ENCODE measurements around the gene UST. TPM values are rescaled to one million over a fixed set of nuclear protein-coding genes. Genes with fewer than 3 reads are reported as not detected.
"Not testable (repeated sequence)": the region's sequence is repeated elsewhere in the genome, so short reads cannot be mapped to it uniquely, and the experiment has no call there.

UST gene
- total RNA-seq, 1 donor from 2014 or later = 0.32 TPM

DNA sequence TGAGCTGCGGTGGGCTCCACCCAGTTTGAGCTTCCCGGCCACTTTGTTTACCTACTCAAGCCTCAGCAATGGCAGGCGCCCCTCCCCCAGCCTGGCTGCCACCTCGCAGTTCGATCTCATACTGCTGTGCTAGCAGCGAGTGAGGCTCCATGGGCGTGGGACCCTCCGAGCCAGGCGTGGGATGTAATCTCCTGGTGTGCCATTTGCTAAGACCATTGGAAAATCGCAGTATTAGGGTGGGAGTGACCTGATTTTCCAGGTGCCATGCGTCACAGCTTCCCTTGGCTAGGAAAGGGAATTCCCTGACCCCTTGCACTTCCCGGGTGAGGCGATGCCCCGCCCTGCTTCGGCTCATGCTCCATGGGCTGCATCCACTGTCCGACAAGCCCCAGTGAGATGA lies 117.3 kb downstream of the UST start:
- intact Hi-C loops (cut with micrococcal nuclease) = not testable (repeated sequence)

DNA sequence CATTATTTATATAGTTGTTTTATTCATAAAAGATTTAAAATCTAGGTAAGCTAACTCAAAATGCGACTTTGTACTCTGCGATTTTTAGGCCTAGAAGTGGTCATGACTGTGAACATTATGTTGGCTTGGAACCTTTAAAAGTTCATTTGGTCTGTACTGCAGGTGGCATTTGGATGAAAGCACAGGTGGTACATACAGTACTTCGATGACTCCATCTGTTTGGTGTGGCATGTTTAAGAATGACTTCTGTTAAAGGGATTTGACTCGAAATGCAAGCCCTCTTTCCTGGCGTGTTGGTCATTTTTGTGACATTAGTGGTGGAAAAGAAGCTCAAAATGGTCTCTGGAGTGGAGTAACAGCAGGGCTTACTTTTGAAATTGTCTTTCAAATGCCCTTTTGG lies 118.1 kb downstream of the UST start:
- intact Hi-C loops (cut with micrococcal nuclease) = no loop called here

DNA sequence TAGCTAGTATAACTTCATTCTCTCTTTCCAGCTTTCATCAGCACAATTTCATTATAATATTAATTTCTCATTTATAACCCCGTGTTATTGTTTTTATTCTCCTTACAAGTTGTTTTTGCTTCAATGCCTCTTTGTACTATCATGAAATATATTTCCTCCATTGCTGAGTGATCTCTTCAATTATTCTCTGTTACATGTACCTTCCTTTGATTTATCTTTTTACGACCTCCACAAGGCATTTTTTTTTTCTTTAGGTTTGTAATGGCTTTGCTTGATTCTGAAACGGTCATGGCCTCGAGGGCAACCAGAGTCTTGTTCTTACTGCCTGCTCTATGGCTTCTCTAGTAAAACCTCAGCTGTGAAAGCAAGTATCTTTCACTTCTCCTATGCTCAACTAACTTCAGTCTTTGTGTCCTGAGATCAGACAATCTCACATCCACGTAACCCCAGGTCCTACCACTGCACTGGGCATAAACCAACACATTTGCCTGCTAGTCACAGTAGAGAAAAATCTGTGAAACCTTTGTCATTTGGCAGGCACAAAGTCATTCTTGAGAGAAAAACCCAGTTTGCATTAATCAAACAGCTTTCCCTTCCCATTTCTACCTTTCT lies 119.9 kb downstream of the UST start:
- intact Hi-C loops (cut with micrococcal nuclease) = no loop called here

DNA sequence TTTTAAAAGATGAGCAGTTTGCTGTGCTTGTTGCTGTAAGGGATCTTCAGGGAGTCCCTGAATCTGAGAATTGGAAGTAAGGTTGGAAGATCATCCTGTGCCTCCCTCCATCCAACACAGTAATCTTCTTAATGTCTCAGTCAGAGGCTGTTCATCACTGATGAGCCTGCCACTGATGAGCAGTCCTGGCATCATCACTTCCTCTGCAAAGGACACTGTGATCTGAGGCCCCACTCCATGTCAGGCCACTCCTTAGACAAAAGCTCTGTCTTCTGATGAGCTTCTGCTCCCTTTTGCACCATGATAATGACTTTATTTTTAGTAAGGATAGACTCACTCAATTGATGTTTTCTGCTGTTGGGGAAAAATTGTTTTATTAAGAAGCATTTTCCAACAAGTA lies 121.0 kb downstream of the UST start:
- intact Hi-C loops (cut with micrococcal nuclease) = no loop called here

DNA sequence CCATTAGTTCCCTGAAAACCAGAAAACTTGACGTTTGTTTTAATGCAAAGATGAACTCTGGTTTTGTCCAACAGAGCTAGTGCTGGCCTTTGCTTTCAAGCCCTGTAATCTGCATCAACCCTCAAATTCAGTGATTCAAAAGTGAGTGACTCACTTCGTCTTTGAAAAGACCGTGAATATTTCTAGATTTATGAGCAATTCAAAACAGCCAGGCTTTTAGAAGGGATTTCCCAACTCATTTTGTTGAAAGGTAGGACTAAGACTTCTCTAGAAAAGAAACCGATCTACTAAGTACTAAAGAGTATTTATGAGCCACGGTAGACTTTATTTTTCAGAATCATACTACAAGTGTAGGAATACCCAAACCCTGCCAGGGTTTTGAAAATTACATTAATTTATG lies 121.5 kb downstream of the UST start:
- intact Hi-C loops (cut with micrococcal nuclease) = no loop called here

DNA sequence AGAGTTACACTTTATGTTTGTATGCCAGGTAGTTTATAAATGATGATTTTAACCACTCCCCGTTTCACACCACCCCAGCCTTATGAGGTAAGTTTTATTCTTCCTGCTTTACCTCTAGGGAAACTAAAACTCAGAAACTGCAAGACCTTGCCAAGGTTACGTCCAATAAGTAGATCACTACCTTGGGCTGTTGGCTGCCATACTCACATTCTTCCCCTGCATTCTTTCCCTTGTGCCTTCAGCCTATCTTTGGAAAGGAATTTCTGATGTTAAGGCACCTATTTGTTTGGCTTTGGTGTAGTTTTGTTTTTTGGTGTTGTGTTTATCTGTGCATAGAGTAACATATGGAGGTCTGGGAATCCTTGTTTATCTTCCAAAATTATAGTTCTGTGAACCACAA lies 122.1 kb downstream of the UST start:
- intact Hi-C loops (cut with micrococcal nuclease) = no loop called here

DNA sequence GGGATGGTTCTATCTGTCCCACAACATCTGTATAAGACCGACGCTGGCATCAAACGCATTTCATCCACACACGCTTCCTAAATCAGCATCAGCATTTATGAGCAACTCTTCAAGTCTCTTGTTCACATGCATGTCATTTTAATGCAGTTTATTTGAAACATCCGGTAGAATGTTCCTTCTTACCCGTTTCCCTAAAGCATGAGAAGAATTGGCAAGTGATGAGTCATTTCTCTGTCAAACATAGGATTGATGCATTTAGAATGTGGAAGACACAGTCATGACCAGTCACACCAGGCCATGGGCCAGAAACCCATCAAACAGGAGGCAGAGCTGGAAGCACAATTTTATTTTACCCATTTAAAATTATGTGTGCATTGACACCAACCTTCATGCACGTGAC lies 122.8 kb downstream of the UST start:
- intact Hi-C loops (cut with micrococcal nuclease) = no loop called here

DNA sequence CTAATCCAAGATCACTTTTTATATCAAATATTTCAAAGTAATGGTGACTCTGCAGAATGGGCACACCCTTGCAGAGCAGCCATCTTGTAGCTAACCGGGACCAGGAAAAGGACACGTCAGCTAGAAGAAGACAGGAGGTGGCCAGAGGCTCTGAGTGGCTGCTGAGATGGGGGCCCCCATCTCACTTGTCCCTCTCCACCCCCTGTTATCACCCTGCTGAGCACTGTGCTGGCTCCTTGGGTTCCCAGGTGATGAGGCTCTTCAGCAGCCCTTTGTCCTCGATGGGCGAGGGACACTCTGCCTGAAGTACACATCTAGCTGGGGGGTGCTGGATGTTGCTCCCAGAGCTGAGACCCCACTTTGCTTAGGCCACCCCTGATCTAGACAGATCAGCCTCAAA lies 126.3 kb downstream of the UST start:
- intact Hi-C loops (cut with micrococcal nuclease) = no loop called here

DNA sequence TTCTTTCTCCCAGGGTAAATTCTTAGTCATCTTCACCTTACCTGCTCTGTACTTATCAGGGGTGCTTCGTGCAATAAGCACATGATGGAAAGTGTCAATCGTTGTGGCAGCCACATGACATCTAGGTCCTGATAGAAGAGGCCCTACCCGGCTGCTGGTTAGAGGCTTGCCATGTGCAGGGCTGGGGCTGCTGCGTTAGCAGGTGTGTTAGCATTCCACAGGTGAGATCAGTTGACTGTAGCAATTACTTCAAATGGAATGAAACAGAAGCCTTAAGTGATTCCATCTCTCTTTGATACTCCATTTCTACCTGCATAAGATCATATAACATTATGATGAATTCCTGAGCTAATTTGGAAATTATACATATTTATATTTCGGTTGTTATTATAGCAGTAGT lies 127.0 kb downstream of the UST start:
- intact Hi-C loops (cut with micrococcal nuclease) = no loop called here

DNA sequence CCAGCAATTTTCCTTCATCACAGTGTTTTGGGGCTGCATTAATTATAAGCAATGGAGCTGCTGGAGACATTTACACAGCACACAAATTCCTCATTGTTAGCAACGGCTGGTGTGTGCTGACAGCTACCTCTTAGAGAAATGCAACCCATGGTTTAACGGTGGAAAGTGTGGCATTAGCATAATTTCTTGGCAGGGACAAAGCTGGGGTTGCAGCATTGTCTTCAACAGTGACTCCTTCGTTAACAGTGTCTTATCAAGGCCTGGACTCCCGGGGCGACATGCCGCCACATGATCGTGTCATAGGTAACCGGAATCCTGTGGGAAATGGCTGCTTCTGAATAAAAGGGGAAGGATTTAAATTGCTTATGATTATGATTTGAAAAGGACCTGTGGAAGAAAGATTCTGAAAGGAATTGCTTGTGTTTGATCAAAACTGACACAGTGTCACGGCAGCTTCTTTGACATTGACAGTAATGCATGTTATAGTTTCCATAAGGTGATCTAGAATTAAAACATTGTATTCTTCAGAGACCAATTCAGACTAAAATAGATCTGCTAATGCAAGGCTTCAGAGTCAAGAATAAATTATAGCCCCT lies 128.0 kb downstream of the UST start:
- intact Hi-C loops (cut with micrococcal nuclease) = no loop called here

DNA sequence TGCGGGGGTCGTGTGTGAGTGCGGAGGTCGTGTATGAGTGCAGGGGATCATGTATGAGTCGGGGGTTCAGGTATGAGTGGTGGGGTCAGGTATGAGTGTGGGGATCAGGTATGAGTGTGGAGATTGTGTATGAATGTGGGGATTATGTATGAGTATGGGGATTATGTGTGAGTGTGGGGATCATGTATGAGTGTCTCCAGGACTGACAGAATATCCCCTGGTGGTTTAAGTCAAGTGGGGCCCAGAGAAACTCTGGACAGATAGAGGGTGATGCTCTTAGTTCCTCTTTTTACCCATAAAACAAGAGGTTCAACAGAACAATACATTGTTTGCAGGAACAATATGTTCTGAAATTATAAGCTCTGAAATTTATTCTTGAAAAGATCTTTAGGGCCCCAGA lies 131.9 kb downstream of the UST start:
- intact Hi-C loops (cut with micrococcal nuclease) = no loop called here

DNA sequence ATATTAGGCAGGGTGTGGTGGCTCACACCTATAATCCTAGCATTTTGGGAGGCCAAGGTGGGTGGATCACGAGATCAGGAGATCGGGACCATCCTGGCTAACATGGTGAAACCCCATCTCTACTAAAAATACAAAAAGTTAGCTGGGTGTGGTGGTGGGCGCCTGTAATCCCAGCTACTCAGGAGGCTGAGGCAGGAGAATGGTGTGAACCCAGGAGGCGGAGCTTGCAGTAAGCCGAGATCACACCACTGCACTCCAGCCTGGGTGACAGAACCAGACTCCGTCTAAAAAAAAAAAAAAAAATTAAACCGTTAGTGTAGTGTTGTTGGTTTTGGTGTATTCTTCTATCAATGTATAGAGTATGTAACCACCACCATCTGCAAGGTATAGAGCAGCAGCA lies 133.9 kb downstream of the UST start:
- intact Hi-C loops (cut with micrococcal nuclease) = not testable (repeated sequence)

DNA sequence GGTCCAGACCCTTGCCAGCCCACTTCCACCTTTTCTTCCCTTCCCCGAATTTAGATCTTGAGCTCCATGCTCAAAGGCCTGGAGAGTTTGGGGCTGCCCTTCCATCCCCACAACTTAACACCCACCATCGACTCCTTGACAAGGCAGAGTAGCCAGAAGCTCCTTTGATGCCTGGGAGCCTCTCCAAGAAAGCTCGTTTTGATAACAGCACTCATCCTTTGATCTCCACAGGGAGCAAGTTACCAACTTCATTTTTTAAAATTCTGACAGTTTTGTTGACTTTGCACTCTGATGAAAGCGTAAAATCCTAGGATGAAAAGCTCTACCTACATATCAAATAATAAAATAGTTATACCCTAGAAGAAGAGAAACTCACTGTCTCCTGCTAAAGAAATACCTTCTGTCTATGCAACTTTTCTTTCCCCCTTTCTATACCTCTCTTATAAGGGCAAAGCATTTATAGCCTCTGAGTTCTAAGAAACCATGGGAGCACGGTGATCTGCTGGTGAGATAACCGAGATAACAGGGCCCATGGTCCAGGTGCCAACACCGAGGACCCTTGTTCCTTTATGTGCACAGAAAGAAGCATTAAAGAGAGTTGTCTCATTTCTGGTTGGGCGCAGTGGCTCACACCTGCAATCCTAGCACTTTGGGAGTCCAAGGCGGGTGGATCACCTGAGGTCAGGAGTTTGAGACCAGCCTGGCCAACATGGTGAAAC lies 134.9 kb downstream of the UST start:
- intact Hi-C loops (cut with micrococcal nuclease) = no loop called here

DNA sequence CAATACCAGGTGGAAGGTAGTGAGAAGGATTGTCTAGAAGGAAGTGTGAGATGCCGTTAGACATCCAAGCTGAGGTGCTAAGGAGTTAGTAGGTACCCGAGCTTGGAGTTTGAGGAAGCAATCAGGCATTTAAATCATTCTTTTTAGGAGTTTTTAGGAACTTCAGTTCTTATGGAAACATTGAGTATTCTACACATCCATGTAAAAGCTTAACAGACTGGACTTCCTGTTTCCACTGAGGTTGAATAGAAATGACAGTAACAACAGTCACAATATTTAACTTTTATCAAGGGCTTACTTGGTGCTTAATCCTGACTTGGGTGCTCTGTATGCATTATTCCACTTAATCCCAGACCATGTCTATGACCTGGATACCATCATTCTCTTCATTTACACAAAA lies 136.4 kb downstream of the UST start:
- intact Hi-C loops (cut with micrococcal nuclease) = no loop called here

DNA sequence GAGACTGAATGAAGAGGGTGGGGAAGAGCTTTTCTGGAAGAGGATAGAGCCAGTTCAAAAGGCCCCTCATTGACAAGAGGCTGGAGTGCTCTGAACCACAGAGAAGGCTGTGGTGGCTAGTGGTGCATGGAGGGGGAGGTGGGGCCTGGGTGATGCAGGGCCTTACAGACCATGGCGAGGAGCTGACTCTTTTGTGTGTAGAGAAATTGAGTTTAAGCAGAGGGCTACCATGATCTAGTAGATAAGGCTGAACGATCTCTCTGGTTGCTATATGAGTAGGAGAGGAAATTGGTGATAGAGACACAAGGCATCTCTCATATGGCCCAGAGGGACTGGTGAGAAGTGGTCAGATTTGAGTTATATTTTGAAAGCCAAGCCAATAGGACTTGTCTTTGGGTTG lies 137.6 kb downstream of the UST start:
- intact Hi-C loops (cut with micrococcal nuclease) = no loop called here

DNA sequence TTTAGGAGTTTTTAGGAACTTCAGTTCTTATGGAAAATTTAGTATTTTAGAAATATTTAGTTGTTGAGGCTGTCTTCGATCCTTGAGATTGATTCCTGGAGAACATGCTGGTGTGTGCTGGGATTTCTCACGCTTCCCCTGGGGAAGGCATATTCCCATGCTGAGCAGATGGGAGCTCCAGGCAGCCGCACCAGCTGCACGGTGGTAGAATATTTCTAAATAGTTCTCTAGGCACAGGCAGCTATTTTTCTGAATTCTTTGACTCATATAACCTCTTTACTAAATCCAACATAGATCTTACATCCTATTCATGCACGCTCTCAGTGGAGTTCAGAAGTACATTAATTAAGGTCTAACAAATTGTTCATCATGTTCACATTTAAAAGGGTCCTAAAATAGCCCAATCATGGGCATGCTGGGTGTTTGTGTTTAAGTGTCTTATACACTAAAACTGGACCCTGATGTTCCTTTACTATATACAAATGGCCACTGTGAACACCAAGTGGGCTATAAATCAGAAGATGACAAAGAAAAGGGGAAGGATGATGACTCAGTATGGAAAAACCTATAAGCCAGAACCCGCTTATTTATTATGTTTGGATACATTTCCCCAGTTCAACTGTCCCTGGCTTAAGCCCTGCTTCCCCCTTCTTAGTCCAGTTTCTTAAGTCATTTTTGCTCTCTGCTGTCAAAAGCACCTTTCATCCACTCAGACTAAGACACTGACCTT lies 138.5 kb downstream of the UST start:
- intact Hi-C loops (cut with micrococcal nuclease) = no loop called here

DNA sequence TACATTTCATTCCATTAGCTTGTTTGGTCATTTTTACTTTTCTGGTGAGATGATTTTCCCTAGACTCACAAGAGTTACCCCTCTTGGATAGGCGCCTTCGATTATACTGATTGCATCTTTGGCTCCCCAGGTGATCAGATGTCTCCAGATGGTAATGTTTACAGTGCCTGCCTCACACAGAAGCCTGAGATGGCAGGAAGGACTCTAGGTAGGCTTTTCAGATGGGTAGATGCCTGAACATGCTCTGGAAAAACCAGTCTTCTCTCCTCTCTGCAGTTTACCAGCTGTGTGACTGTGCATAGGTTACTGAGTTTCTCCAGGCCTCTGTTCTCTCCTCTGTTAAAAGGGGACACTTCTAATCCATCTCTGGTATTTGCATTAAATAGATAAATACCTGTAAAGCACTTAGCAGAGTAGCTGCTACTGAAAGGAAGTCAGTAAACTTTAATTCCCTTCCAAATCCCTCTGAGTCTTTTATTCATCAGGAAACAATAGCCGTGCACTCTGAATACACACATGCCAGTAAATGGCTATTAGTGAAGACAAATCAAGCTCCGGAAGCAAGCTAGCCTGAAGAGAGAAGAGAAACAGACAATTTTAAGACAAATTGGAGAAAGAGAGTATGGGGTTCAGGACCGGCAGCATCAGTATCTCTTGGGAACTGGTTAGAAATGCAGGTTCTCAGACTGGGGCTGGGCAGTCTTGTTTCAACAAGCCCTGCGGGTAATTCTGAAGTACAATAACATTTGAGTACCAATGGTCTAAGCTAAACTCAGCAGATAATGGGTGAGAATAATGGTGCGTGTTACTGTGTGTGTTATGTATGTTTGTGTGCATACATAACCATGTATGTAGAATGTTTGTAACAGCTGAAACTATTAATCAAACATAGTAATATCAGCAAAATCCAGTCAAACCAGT lies 139.4 kb downstream of the UST start:
- intact Hi-C loops (cut with micrococcal nuclease) = no loop called here

DNA sequence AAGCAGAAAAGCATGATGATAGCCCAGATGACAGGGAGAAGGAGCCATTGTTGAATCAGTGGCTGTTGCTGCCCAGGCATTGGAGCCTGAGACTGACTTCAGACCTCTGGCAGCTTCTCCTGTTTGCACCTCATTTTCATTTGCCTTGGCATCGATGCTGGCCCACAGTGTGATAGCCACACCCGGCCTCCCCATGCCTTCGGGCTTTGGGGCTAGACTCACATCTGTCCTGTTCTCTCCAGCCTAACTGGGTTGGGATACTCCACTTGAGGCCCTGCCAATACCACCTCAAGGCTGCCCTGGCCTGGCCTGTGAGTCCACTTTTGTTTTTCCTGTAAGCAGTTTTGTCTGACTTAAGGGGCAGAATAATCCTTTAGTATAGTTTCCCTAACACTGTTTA lies 140.4 kb downstream of the UST start:
- intact Hi-C loops (cut with micrococcal nuclease) = no loop called here

DNA sequence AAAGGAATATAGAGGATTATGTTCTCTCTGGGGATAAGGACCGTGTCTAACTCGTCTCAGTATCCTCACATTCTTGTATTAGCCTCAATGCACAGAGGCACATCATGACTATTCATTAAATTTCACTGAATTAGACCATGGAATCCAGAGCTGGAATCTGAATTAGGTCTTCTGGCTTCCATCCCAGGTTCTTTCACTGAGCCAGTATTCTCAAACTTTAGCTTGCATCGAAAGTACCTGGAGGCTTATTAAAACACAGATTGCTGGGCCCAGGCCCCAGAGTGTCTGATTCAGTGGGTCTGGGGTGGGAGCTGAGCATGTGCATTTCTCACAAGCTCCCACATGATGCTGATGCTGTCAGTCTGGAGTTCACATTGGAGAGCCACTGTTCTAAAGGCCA lies 142.0 kb downstream of the UST start:
- intact Hi-C loops (cut with micrococcal nuclease) = no loop called here

DNA sequence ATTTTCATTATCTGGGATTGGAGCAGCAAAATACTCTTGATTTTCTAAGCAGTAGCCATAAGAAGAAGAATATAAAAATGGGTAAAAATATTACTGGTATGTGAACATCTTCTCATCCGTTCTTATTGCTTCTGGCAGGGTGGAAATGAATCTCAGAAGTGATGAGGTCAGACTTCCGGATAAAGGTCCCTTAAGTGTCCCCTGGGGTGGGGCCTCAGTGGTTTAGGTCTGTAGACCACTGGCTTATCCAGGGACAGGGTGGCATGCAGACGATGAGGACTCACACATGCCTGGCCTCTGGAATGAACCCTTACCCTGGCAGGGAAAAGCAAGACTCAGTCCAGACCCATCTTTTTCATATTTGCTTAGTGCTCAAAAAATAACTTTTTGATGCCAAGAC lies 143.3 kb downstream of the UST start:
- intact Hi-C loops (cut with micrococcal nuclease) = no loop called here

DNA sequence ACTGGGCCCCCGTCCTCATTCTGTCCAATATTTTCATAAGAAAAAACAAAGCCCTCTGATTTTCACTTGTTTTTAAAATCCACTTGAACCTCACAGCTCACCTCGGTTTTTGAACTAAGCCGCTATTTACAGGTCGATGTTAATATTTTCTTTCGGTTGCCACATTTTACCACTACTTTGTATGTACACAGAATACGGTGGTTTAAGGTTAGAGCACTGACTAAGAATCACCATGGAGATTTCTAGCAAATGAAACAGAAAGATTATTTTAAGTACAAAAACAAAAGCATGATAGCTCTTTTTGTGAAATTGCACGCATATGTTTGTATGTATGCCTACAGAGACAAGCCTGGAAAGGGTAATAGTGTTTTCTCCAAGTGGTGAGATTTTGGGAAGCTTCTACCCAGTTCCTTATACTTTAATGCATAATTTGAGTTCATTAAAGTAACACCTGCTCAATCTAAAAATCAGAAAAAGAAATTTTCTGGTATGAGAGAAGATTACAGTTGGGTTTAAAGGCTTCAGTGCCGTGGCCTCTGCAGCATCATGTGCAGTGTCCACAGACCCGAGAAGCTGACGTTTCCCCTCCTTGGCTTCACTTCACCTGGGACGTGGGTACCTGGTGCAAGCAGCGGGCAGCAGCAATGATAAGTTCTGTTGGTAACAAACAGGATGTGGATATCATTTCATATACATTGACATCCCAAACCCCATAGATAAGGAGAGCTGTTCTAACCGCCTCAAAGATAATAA lies 144.0 kb downstream of the UST start:
- intact Hi-C loops (cut with micrococcal nuclease) = no loop called here
